ENCODE data around the gene RALBP1. TPM values are rescaled to one million over a fixed set of nuclear protein-coding genes. Genes with fewer than 3 reads are reported as not detected.

The RALBP1 gene
- total and polyA plus RNA-seq, 2 of the 8 experiments (the other 6 are each of a cell fraction or from before 2014, with no cell fraction given): 40.3 to 67.8 TPM

DNA sequence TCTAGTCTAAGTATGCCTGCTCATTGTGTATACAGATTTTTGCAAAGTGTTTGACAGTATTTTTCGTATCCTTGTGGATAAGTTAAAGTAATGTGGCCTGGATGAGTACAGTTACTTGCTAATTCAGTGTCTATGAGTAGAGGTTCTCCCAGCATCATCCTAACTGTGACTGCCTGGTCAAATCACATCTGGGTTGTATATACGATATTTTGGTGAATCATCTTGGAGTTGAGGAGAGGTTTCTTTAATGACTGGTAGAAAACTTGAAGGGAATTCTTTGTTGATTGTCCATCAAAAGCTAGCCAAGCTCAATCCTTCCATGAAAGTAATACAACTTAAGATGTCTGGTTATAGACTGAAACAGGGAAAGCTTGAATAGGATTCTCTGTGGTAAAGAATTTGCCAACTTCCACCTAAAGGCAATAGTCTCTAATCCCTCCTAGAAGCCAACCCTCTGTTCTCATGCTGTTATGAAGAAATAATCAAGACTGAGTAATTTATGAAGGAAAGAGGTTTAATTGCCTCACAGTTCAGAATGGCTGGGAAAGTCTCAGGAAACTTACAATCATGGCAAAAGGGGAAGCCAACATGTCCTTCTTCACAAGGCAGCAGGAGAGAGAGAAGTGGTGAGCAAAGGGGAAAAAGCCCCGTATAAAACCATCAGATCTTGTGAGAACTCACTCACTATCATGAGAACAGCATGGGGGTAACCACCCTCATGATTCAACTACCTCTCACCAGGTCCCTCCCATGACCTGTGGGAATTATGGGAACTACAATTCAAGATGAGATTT lies 19.4 kb upstream of the RALBP1 start:
- no peak overlapping the region for H3K18ac ChIP-seq (ENCODE audit: extremely low read depth, low read length)
- H2AFZ ChIP-seq (ENCODE audit: low read length): no peak overlapping the region
- H3K23ac ChIP-seq (ENCODE audit: insufficient read length): no peak overlapping the region
- H3K4me1 ChIP-seq (replicated peaks in 1 of 4; ENCODE audit: control insufficient read depth in 3 of 4, insufficient read depth in 4 of 4, low read length in 3 of 4): no peaks in the 10 kb centered on the region
- H2AK5ac ChIP-seq (ENCODE audit: low read depth, low read length): no peak overlapping the region
- ChIA-PET POLR2A (ENCODE audit: partially characterized antibody) (no interaction called here), CTCF (ENCODE audit: partially characterized antibody) (interaction anchor here (1.1 kb wide), 1 partner anchor 21 kb away, joined by 3 read pairs; no protein-coding TSS in a partner anchor)
- H3K4me3 ChIP-seq (ENCODE audit: extremely low read depth in 1 of 4, insufficient read depth in 2 of 4, low read depth in 3 of 4, low read length in 4 of 4): no peak overlapping the region
- H3K36me3 ChIP-seq (ENCODE audit: control insufficient read depth in 2 of 4, insufficient read depth in 4 of 4, low read length in 3 of 4): no peaks in the 10 kb centered on the region
- peaks cover 0 to 4% of the 10 kb centered on the region in 2 experiments; a peak in 1 of 4 replicates for H3K9me3 ChIP-seq (ENCODE audit: insufficient read depth in 2 of 2, low read depth in 1 of 2, low read length in 1 of 2)
- no peak overlapping the region for H3K56ac ChIP-seq (replicated peaks; ENCODE audit: insufficient read length, low read depth, low read length)
- H3K9ac ChIP-seq (replicated peaks in 1 of 4; ENCODE audit: extremely low read depth in 1 of 4, low read depth in 3 of 4, low read length in 3 of 4): no peak overlapping the region
- H3K27ac ChIP-seq (ENCODE audit: low read depth, low read length): no peak overlapping the region
- H3K79me1 ChIP-seq (ENCODE audit: low read depth, low read length): no peaks in the 10 kb centered on the region
- no peak overlapping the region for H4K5ac ChIP-seq (ENCODE audit: insufficient read length, low read depth, low read length)
- H4K20me1 ChIP-seq (replicated peaks in 1 of 2; ENCODE audit: control insufficient read depth in 1 of 2, insufficient read depth in 2 of 2, low read length in 2 of 2): no peaks in the 10 kb centered on the region
- no peaks in the 10 kb centered on the region for H3K23me2 ChIP-seq (ENCODE audit: low read depth, low read length)
- no peak overlapping the region for H2BK12ac ChIP-seq (ENCODE audit: low read depth, low read length)
- no peak overlapping the region for H4K91ac ChIP-seq (replicated peaks; ENCODE audit: insufficient read length, low read length)
- H2BK120ac ChIP-seq (replicated peaks; ENCODE audit: low read depth, low read length): no peak overlapping the region
- H2BK20ac ChIP-seq (ENCODE audit: low read length): no peak overlapping the region
- H3K79me2 ChIP-seq (ENCODE audit: control insufficient read depth in 1 of 2, insufficient read depth in 2 of 2, low read length in 2 of 2): no peaks in the 10 kb centered on the region
- no peak overlapping the region for H3K4ac ChIP-seq (replicated peaks; ENCODE audit: insufficient read length, low read depth, low read length)
- no peak overlapping the region for H3K4me2 ChIP-seq (ENCODE audit: insufficient read depth in 1 of 2, low read depth in 2 of 2, low read length in 2 of 2)
- no peak for TF ChIP-seq JUN (IDR thresholded peaks at IDR 0.05; ENCODE audit: low read depth, low read length)
- TF ChIP-seq RNF2 (IDR thresholded peaks at IDR 0.05; ENCODE audit: borderline replicate concordance, low read depth, low read length, missing control alignments, poor library complexity, severe bottlenecking): no peak
- TF ChIP-seq, protein P1, sequence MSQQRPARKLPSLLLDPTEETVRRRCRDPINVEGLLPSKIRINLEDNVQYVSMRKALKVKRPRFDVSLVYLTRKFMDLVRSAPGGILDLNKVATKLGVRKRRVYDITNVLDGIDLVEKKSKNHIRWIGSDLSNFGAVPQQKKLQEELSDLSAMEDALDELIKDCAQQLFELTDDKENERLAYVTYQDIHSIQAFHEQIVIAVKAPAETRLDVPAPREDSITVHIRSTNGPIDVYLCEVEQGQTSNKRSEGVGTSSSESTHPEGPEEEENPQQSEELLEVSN (IDR thresholded peaks at IDR 0.05): no peak
- TF ChIP-seq NANOG (IDR thresholded peaks at IDR 0.05; ENCODE audit: insufficient read depth, low read depth, low read length, poor library complexity, severe bottlenecking): no peak
- no peak for TF ChIP-seq POU5F1 (IDR thresholded peaks at IDR 0.05; ENCODE audit: low read depth, low read length)
- WGBS, 2 experiments (ENCODE audit: extremely low coverage in 1 of 2, insufficient coverage in 1 of 2, insufficient read length in 1 of 2, insufficient replicate concordance in 2 of 2, low coverage in 1 of 2, low lambda C conversion rate in 2 of 2, missing lambda C conversion rate in 1 of 2): 97% methylated on average over 3 of the region's 3 CpGs; no CpG with 5 or more reads in 1 of the 2 experiments
- DNase-seq (ENCODE audit: low read depth in 1 of 2, low spot score in 2 of 2) (no peak), FAIRE-seq (no peak)
- H3K27me3 ChIP-seq (replicated peaks in 1 of 4; ENCODE audit: control insufficient read depth in 3 of 4, extremely low read depth in 1 of 4, insufficient read depth in 3 of 4, low read length in 3 of 4): peaks cover 0 to 1% (median 0%) of the 10 kb centered on the region in 4 experiments; a peak in 1 of 7 replicates
- no peak overlapping the region for H2BK5ac ChIP-seq (ENCODE audit: low read depth, low read length)
- H2BK15ac ChIP-seq (ENCODE audit: low read length): no peak overlapping the region
- H3K14ac ChIP-seq (ENCODE audit: insufficient read length): no peak overlapping the region
- no peak overlapping the region for H4K8ac ChIP-seq (ENCODE audit: extremely low read depth, insufficient read depth, low read length)

Data from H1 (cell line).